ENCODE measurements around the gene FBLL1.
"Not testable (repeated sequence)": the region's sequence is repeated elsewhere in the genome, so short reads cannot be mapped to it uniquely, and the experiment has no call there.

DNA sequence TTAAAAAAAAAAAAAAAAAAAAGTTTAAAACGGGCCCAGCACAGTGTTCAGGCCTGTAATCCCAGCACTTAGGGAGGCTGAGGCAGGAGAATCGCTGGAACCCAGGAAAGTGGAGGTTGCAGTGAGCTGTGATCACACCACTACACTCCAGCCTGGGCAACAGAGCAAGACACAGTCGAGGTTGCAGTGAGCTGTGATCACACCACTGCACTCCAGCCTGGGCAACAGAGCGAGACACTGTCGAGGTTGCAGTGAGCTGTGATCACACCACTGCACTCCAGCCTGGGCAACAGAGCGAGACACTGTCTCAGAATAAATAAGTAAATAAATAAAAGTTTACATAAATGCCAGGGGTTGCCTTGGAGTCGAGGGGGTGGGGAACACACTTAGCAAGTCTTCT, 5.2 kb downstream of the FBLL1 start:
- TF ChIP-seq, protein P1, sequence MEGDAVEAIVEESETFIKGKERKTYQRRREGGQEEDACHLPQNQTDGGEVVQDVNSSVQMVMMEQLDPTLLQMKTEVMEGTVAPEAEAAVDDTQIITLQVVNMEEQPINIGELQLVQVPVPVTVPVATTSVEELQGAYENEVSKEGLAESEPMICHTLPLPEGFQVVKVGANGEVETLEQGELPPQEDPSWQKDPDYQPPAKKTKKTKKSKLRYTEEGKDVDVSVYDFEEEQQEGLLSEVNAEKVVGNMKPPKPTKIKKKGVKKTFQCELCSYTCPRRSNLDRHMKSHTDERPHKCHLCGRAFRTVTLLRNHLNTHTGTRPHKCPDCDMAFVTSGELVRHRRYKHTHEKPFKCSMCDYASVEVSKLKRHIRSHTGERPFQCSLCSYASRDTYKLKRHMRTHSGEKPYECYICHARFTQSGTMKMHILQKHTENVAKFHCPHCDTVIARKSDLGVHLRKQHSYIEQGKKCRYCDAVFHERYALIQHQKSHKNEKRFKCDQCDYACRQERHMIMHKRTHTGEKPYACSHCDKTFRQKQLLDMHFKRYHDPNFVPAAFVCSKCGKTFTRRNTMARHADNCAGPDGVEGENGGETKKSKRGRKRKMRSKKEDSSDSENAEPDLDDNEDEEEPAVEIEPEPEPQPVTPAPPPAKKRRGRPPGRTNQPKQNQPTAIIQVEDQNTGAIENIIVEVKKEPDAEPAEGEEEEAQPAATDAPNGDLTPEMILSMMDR (conservative IDR thresholded peaks at IDR 0.05 in 1 of 2, IDR thresholded peaks at IDR 0.05 in 1 of 2; ENCODE audit: extremely low read depth in 1 of 2, insufficient read depth in 1 of 2, low read depth in 1 of 2, low read length in 2 of 2) = not testable (repeated sequence)
- TF ChIP-seq EZH2 (IDR thresholded peaks at IDR 0.05; ENCODE audit: borderline replicate concordance, low read length) = not testable (repeated sequence)

Measured in mammary epithelial cell (primary cell).